Gastrocnemius medialis (tissue), 4 donors: ENCODE measurements around the gene TSPAN9. TPM values are rescaled to one million over a fixed set of nuclear protein-coding genes. Genes with fewer than 3 reads are reported as not detected.

Experiments used
- ATAC-seq, 2 donors: fragments of 150-250 bp; one replicate each; pipeline ENCODE4 v1.9.1; 2016
- DNase-seq, 2 donors: peaks; one replicate each; pipeline ENCODE4 v3.0.0-alpha.2; 2019
- H3K27ac ChIP-seq, 4 donors: fragments of 200-600 bp; sonication (generic); 1 replicate in 1 of 4; 2 replicates in 3 of 4; pipeline ENCODE4 v1.5.1; 2016 to 2018; ENCODE audit warnings: mild to moderate bottlenecking in 2 of 4, moderate library complexity in 1 of 4
- H3K27me3 ChIP-seq, 3 donors: fragments of 200-600 bp; sonication (generic) in 2 of 3; 1 replicate in 1 of 3; 2 replicates in 2 of 3; pipeline versions ENCODE4 v1.5.1 to v1.6.0; 2016 to 2019; ENCODE audit warnings: mild to moderate bottlenecking in 1 of 3, moderate library complexity in 1 of 3
- H3K36me3 ChIP-seq, 2 donors: fragments of 200-600 bp; sonication (generic) in 1 of 2; one replicate each; pipeline ENCODE4 v1.5.1; 2017 to 2018
- H3K4me1 ChIP-seq, 2 donors: fragments of 200-600 bp; sonication (generic) in 1 of 2; one replicate each; pipeline ENCODE4 v1.5.1; 2016 to 2017; ENCODE audit warnings: mild to moderate bottlenecking in 2 of 2
- H3K4me3 ChIP-seq, 4 donors: fragments of 200-600 bp; sonication (generic) in 3 of 4; 1 replicate in 1 of 4; 2 replicates in 3 of 4; pipeline ENCODE4 v1.5.1; 2016 to 2019; ENCODE audit warnings: mild to moderate bottlenecking in 2 of 4
- H3K9me3 ChIP-seq, 3 donors: fragments of 200-600 bp; sonication (generic) in 2 of 3; 1 replicate in 1 of 3; 2 replicates in 2 of 3; pipeline ENCODE4 v1.5.1; 2016 to 2019
- POLR2A ChIP-seq, 2 donors: fragments of 450-650 bp; IDR thresholded peaks; one replicate each; pipeline ENCODE4 v1.6.1; 2017; ENCODE audit warnings: antibody characterized with exemption in 2 of 2, mild to moderate bottlenecking in 2 of 2, moderate library complexity in 2 of 2
- in situ Hi-C, 4 donors: fragments of 200-750 bp; cut with MboI; loops; one replicate each; pipeline versions ENCODE4 v1.15.0 to v1.8.0; 2017; ENCODE audit warnings: low sequenced_read_pairs in 4 of 4
- intact Hi-C: fragments of 100-400 bp; cut with DNase I; formaldehyde crosslinking; loops from one replicate; pipeline ENCODE4 v1.15.1; 2023; ENCODE audit warnings: low total_unique reads
- total RNA-seq, 4 donors: library from RNA; depleted of rRNA; stranded (reverse); fragments of >200 nt; gene quantifications; one replicate each; pipeline versions ENCODE4 v1.1.0 to v1.2.3, GENCODE V29; 2016
- TF ChIP-seq, protein P1 (sequence below), 5 experiments: fragments of 450-650 bp in 3 of 5; fragments of 200-600 bp in 2 of 5; sonication (generic) in 2 of 5; IDR thresholded peaks in 4 of 5; conservative IDR thresholded peaks in 1 of 5; 1 replicate in 4 of 5; 2 replicates in 1 of 5; pipeline ENCODE4 v1.5.1; 2016 to 2019; ENCODE audit warnings: antibody characterized with exemption in 5 of 5, mild to moderate bottlenecking in 3 of 5, moderate library complexity in 3 of 5

The TSPAN9 gene
- total RNA-seq, 4 donors from 2014 or later, result 4.7 to 9.4 (median 7.4) TPM

DNA sequence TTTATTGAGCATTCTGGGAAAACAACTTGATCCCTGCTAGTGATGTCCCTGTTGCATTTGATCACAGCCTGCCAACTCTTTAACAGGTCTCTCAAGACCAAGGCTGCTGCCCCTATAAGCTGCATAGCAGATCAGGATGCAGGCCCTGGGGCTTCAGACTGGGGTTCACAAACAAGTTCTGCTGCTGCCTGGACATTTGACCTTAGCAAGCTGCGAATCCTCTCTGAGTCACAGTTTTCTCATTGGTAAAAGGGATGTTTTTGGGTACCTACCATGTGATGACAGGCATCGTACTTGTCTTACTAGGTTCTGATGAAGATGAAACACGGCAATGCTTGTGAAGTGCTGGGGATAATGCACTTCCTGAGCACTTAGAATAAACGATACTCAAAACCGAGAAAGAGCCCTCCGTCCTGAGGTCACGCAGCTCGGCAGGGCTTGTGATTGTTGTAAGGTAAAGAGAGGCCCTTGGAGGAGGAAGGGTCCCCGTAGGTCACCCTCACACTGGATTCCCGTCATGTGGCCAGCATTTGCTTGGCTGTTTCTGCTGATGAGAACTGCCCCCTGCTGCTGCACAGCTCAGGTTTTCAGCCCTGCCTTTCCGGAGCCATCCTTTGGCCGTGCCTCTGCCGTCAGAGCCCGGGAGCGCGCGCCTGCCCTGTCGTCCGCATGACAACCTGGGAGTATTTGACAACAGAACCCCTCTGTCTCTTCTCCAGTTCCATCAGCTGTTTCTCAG is 39.1 kb downstream of the TSPAN9 start:
- Histone ChIP-seq H3K4me1 (peaks cover 18% of the 10 kb centered on the region in 2 donors), H3K36me3 (no peaks in the 10 kb centered on the region), H3K27ac (peak overlapping the region; percentile 33 to 73 (median 59)), H3K27me3 (no peaks in the 10 kb centered on the region), H3K9me3 (no peaks in the 10 kb centered on the region), H3K4me3 (no peak overlapping the region)
- DNase-seq, result no peak
- in situ Hi-C loops (no loop called here), intact Hi-C loops (no loop called here)
- no peak for ATAC-seq
- TF ChIP-seq, protein P1, sequence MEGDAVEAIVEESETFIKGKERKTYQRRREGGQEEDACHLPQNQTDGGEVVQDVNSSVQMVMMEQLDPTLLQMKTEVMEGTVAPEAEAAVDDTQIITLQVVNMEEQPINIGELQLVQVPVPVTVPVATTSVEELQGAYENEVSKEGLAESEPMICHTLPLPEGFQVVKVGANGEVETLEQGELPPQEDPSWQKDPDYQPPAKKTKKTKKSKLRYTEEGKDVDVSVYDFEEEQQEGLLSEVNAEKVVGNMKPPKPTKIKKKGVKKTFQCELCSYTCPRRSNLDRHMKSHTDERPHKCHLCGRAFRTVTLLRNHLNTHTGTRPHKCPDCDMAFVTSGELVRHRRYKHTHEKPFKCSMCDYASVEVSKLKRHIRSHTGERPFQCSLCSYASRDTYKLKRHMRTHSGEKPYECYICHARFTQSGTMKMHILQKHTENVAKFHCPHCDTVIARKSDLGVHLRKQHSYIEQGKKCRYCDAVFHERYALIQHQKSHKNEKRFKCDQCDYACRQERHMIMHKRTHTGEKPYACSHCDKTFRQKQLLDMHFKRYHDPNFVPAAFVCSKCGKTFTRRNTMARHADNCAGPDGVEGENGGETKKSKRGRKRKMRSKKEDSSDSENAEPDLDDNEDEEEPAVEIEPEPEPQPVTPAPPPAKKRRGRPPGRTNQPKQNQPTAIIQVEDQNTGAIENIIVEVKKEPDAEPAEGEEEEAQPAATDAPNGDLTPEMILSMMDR (IDR thresholded peaks at IDR 0.05 in 4 of 5, conservative IDR thresholded peaks at IDR 0.05 in 1 of 5), result no peak
- TF ChIP-seq POLR2A (IDR thresholded peaks at IDR 0.05), result no peak

GRCh38 chr12:3117144-3117581 is 40.0 kb downstream of the TSPAN9 start:
- no peak for TF ChIP-seq POLR2A (IDR thresholded peaks at IDR 0.05)
- TF ChIP-seq, protein P1 (IDR thresholded peaks at IDR 0.05 in 4 of 5, conservative IDR thresholded peaks at IDR 0.05 in 1 of 5), result no peak
- H3K27ac ChIP-seq, result peak overlapping the region; percentile 41 to 73 (median 59)
- H3K27me3 ChIP-seq, result no peaks in the 10 kb centered on the region
- peaks cover 18% of the 10 kb centered on the region in 2 donors for H3K4me1 ChIP-seq
- no peak overlapping the region for H3K4me3 ChIP-seq
- peak; percentile 44 to 57 for ATAC-seq
- H3K36me3 ChIP-seq, result no peaks in the 10 kb centered on the region
- intact Hi-C loops (no loop called here), in situ Hi-C loops (no loop called here)
- H3K9me3 ChIP-seq, result no peaks in the 10 kb centered on the region
- no peak for DNase-seq

DNA sequence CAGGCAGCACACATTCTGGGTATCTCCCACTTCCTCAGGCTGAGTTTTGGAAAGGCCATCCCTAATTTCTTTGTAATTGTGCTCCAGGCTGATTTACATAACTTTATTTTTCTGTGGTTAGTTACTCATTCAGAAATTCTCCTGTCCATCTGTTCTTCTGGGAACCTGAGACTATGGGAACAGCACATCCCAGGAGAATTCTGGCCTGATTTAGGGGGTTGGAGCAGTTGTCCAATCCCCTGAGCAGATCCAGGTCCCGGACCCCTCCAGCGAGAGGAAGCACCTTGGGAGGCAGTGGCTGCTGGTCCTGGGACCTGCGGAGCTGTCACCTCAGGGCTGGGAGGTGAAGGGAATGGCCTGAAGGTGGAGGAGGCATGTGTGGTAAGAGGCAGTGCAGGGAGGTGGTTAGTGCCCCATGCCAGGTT is 40.4 kb downstream of the TSPAN9 start:
- DNase-seq, result no peak
- H3K4me3 ChIP-seq, result no peak overlapping the region

GRCh38 chr12:3119192-3119755 is 42.1 kb downstream of the TSPAN9 start:
- DNase-seq (no peak), ATAC-seq (no peak)
- intact Hi-C loops (no loop called here), in situ Hi-C loops (no loop called here)
- peak overlapping the region in 3 of 4 donors; percentile 35 to 61 (median 57) for H3K27ac ChIP-seq
- H3K4me3 ChIP-seq, result no peak overlapping the region
- peaks cover 38 to 39% of the 10 kb centered on the region in 2 donors for H3K4me1 ChIP-seq
- TF ChIP-seq, protein P1 (IDR thresholded peaks at IDR 0.05 in 4 of 5, conservative IDR thresholded peaks at IDR 0.05 in 1 of 5), result no peak
- H3K9me3 ChIP-seq, result no peaks in the 10 kb centered on the region
- no peaks in the 10 kb centered on the region for H3K36me3 ChIP-seq
- H3K27me3 ChIP-seq, result no peaks in the 10 kb centered on the region

More for the DNA sequence above, 40.4 kb downstream of the TSPAN9 start:
- in situ Hi-C loops, result no loop called here
- H3K27me3 ChIP-seq, result no peaks in the 10 kb centered on the region
- intact Hi-C loops, result no loop called here
- TF ChIP-seq POLR2A (IDR thresholded peaks at IDR 0.05), result no peak
- TF ChIP-seq, protein P1 (IDR thresholded peaks at IDR 0.05 in 4 of 5, conservative IDR thresholded peaks at IDR 0.05 in 1 of 5), result no peak
- H3K9me3 ChIP-seq, result no peaks in the 10 kb centered on the region
- no peaks in the 10 kb centered on the region for H3K36me3 ChIP-seq
- no peak for ATAC-seq
- H3K4me1 ChIP-seq, result peaks cover 22% of the 10 kb centered on the region in 2 donors
- H3K27ac ChIP-seq, result peak overlapping the region; percentile 41 to 73 (median 59)
